HG03139 (cell line): Measurements from ENCODE around the gene SCT.

Experiments used
- ATAC-seq: cut with Tn5 transposase; IDR thresholded peaks from one replicate; pipeline ENCODE4 v1.9.1; 2021; ENCODE audit not compliant: unreplicated experiment

Gene SCT

GRCh38 chr11:643849-644738 lies 17.1 kb upstream of the SCT start:
- no peak for ATAC-seq

GRCh38 chr11:643366-643765 lies 16.4 kb upstream of the SCT start:
- ATAC-seq: no peak

- ATAC-seq: no peak
These were observed 14.9 kb upstream of the SCT start for GRCh38 chr11:641806-642370.

GRCh38 chr11:640021-640706 lies 13.2 kb upstream of the SCT start:
- ATAC-seq: no peak

GRCh38 chr11:639332-639955 lies 12.5 kb upstream of the SCT start:
- no peak for ATAC-seq

- ATAC-seq: no peak
These were observed 11.8 kb upstream of the SCT start for GRCh38 chr11:638631-639331.

- no peak for ATAC-seq
These were observed 10.9 kb upstream of the SCT start for GRCh38 chr11:637593-638521.

GRCh38 chr11:637333-637592 lies 10.3 kb upstream of the SCT start:
- no peak for ATAC-seq

GRCh38 chr11:636511-637332 lies 9.7 kb upstream of the SCT start, which contains the start of gene DRD4:
Gene DRD4, plus strand, starts transcription at chr11:637269. Its CDS starts 36 bp downstream, at chr11:637305.
- no peak for ATAC-seq

- ATAC-seq: no peak
These were observed 9.0 kb upstream of the SCT start for GRCh38 chr11:635945-636510.

GRCh38 chr11:630871-631270 lies 3.9 kb upstream of the SCT start:
- no peak for ATAC-seq

GRCh38 chr11:629237-629583 lies 2.2 kb upstream of the SCT start:
- no peak for ATAC-seq

- no peak for ATAC-seq
These were observed 1.1 kb upstream of the SCT start for GRCh38 chr11:628056-628455.

- ATAC-seq: no peak
These were observed 261 bp upstream of the SCT start for GRCh38 chr11:627308-627576.

- ATAC-seq: no peak
These were observed 1.2 kb downstream of the SCT start for GRCh38 chr11:625636-626268.

GRCh38 chr11:624705-625635 lies 2.0 kb downstream of the SCT start, which contains the start of gene CDHR5:
Gene CDHR5, minus strand, starts transcription at chr11:624955. Its CDS starts 53 bp downstream, at chr11:624902.
- no peak for ATAC-seq

GRCh38 chr11:623999-624704 lies 2.8 kb downstream of the SCT start:
- no peak for ATAC-seq
